GM12878 (cell line): ENCODE measurements around the gene CHEK1. TPM values are rescaled to one million over a fixed set of nuclear protein-coding genes. Genes with fewer than 3 reads are reported as not detected.

Source experiments
- ATAC-seq: fragments of 200-7000 bp; cut with Tn5 transposase; 3 replicates; pipeline ENCODE4 v1.9.1; 2020; ENCODE audit warnings: mild to moderate bottlenecking, moderate library complexity
- BruUV-seq: library from RNA; stranded (reverse); fragments of 400-500 nt; replicated peaks from 2 replicates; lab custom pipeline; 2021; lab: Mats Ljungman, UMichigan
- CTCF ChIA-PET: fragments of 300-600 bp; sonication (Branson Sonifier 250); formaldehyde crosslinking; extraction: SDS; loops from one replicate; lab custom pipeline; 2021; ENCODE audit warnings: inconsistent platforms; lab: Yijun Ruan, JAX
- POLR2A ChIA-PET: fragments of 350-600 bp; formaldehyde crosslinking; extraction: SDS; loops from one replicate; lab custom pipeline; 2021; ENCODE audit warnings: inconsistent platforms; lab: Charles Lee
- RAD21 ChIA-PET: fragments of 300-600 bp; sonication (Branson Sonifier 250); formaldehyde crosslinking; loops from one replicate; lab custom pipeline; 2023; ENCODE audit warnings: antibody characterized with exemption; ENCODE audit not compliant: unreplicated experiment; lab: Charles Lee
- SMC1A ChIA-PET: fragments of 300-600 bp; sonication (Branson Sonifier 250); formaldehyde crosslinking; loops from one replicate; lab custom pipeline; 2023; ENCODE audit not compliant: unreplicated experiment, uncharacterized antibody; lab: Charles Lee
- DNase-seq: peaks from one replicate; pipeline ENCODE4 v3.0.0-alpha.2; 2011; ENCODE audit warnings: low read depth, low spot score
- FAIRE-seq: peaks from 3 replicates; lab custom pipeline; 2011; peaks lifted over from hg19 to GRCh38; lab: Jason Lieb, UNC
- H2AFZ ChIP-seq: 2 replicates; pipeline ENCODE4 v1.6.0; 2011; ENCODE audit warnings: low read depth, low read length, control low read depth; ENCODE audit not compliant: control insufficient read depth
- H3K27ac ChIP-seq: 2 replicates; pipeline ENCODE4 v1.5.1; 2011; ENCODE audit warnings: control low read depth; ENCODE audit not compliant: control insufficient read depth, insufficient read depth
- H3K27me3 ChIP-seq, 2 experiments: replicated peaks in 1 of 2; 2 replicates each; pipeline versions ENCODE4 v1.6.0 to v1.6.1; 2011; ENCODE audit warnings: low read length in 1 of 2; ENCODE audit not compliant: control insufficient read depth in 2 of 2, insufficient read depth in 2 of 2
- H3K36me3 ChIP-seq, 2 experiments: 2 replicates each; pipeline ENCODE4 v1.5.1; 2011; ENCODE audit warnings: low read length in 1 of 2; ENCODE audit not compliant: control insufficient read depth in 2 of 2, insufficient read depth in 2 of 2
- H3K4me1 ChIP-seq: 2 replicates; pipeline ENCODE4 v1.6.1; 2011; ENCODE audit warnings: mild to moderate bottlenecking, low read length, moderate library complexity, mixed read lengths; ENCODE audit not compliant: control insufficient read depth, insufficient read depth
- H3K4me2 ChIP-seq: 2 replicates; pipeline ENCODE4 v1.6.0; 2011; ENCODE audit warnings: control low read depth; ENCODE audit not compliant: control insufficient read depth, insufficient read depth
- H3K4me3 ChIP-seq: fragments of 200-600 bp; sonication (generic); 2 replicates; pipeline ENCODE4 v1.5.1; 2016
- H3K79me2 ChIP-seq: 2 replicates; pipeline ENCODE4 v1.6.0; 2011; ENCODE audit warnings: low read length; ENCODE audit not compliant: control insufficient read depth, insufficient read depth
- H3K9ac ChIP-seq: 2 replicates; pipeline ENCODE4 v1.8.0; 2011; ENCODE audit warnings: low read length, control low read depth, mixed read lengths; ENCODE audit not compliant: control insufficient read depth, insufficient read depth
- H3K9me3 ChIP-seq: replicated peaks from 3 replicates; pipeline ENCODE4 v1.5.1; 2011; ENCODE audit warnings: mild to moderate bottlenecking, low read length; ENCODE audit not compliant: control insufficient read depth, insufficient read depth
- H4K20me1 ChIP-seq: 2 replicates; pipeline ENCODE4 v1.6.0; 2011; ENCODE audit not compliant: control insufficient read depth, insufficient read depth
- BACH1 ChIP-seq: fragments of 450-650 bp; IDR thresholded peaks from 2 replicates; pipeline ENCODE4 v1.6.1; 2017; ENCODE audit warnings: mild to moderate bottlenecking, borderline replicate concordance
- BCL11A ChIP-seq: IDR thresholded peaks from 2 replicates; pipeline ENCODE4 v1.6.1; 2011; ENCODE audit warnings: low read depth, low read length
- BRCA1 ChIP-seq: IDR thresholded peaks from 2 replicates; pipeline ENCODE4 v1.6.1; 2011; ENCODE audit warnings: low read depth, low read length, improper control_type of control experiment
- CBFB ChIP-seq: IDR thresholded peaks from 2 replicates; pipeline ENCODE4 v1.6.1; 2016; ENCODE audit warnings: antibody characterized with exemption, low read depth
- CHD2 ChIP-seq: IDR thresholded peaks from 2 replicates; pipeline ENCODE4 v1.6.1; 2011; ENCODE audit warnings: low read depth, low read length, improper control_type of control experiment, borderline replicate concordance
- CHD4 ChIP-seq: fragments of 200-600 bp; sonication (generic); IDR thresholded peaks from 2 replicates; pipeline ENCODE4 v1.6.1; 2016; ENCODE audit warnings: mild to moderate bottlenecking
- FOXK2 ChIP-seq: fragments of 450-650 bp; IDR thresholded peaks from 2 replicates; pipeline ENCODE4 v1.6.1; 2017; ENCODE audit warnings: mild to moderate bottlenecking, moderate library complexity
- GATAD2B ChIP-seq: fragments of 450-650 bp; conservative IDR thresholded peaks from 2 replicates; pipeline ENCODE4 v1.6.1; 2017; ENCODE audit warnings: low read depth, mild to moderate bottlenecking, moderate library complexity
- HDAC6 ChIP-seq: fragments of 200-600 bp; sonication (generic); IDR thresholded peaks from one replicate; pipeline ENCODE4 v1.8.0; 2017; ENCODE audit warnings: antibody characterized with exemption; ENCODE audit not compliant: unreplicated experiment
- JUNB ChIP-seq: IDR thresholded peaks from 2 replicates; pipeline ENCODE4 v1.6.1; 2016; ENCODE audit warnings: antibody characterized with exemption, mild to moderate bottlenecking
- NR2F1 ChIP-seq: fragments of 450-650 bp; conservative IDR thresholded peaks from 2 replicates; pipeline ENCODE4 v1.6.1; 2017; ENCODE audit warnings: mild to moderate bottlenecking
- SIX5 ChIP-seq: IDR thresholded peaks from 2 replicates; pipeline ENCODE4 v1.6.1; 2011; ENCODE audit warnings: mild to moderate bottlenecking, low read depth, low read length, moderate library complexity; ENCODE audit not compliant: severe bottlenecking
- SMAD1 ChIP-seq: fragments of 450-650 bp; IDR thresholded peaks from 2 replicates; pipeline ENCODE4 v1.6.1; 2018; ENCODE audit warnings: mild to moderate bottlenecking, low read depth; ENCODE audit not compliant: partially characterized antibody
- SMC3 ChIP-seq: IDR thresholded peaks from 2 replicates; pipeline ENCODE4 v1.6.1; 2011; ENCODE audit warnings: low read length, improper control_type of control experiment, borderline replicate concordance
- SPI1 ChIP-seq: IDR thresholded peaks from 2 replicates; pipeline ENCODE4 v1.6.1; 2011; ENCODE audit warnings: low read depth, mild to moderate bottlenecking, low read length, moderate library complexity, borderline replicate concordance; ENCODE audit not compliant: insufficient read depth
- STAT3 ChIP-seq: IDR thresholded peaks from 2 replicates; pipeline ENCODE4 v1.6.1; 2011; ENCODE audit warnings: low read depth, low read length, improper control_type of control experiment
- ZBED1 ChIP-seq: IDR thresholded peaks from 2 replicates; pipeline ENCODE4 v1.6.1; 2016; ENCODE audit warnings: borderline replicate concordance
- ZNF217 ChIP-seq: fragments of 450-650 bp; IDR thresholded peaks from 2 replicates; pipeline ENCODE4 v1.6.1; 2017; ENCODE audit warnings: antibody characterized with exemption, mild to moderate bottlenecking
- ZNF622 ChIP-seq: fragments of 450-650 bp; IDR thresholded peaks from 2 replicates; pipeline ENCODE4 v1.6.1; 2017; ENCODE audit warnings: mild to moderate bottlenecking, inconsistent platforms
- WGBS: methylation state at CpG from one replicate; pipeline ENCODE4 v1.1.6; 2016; ENCODE audit warnings: low lambda C conversion rate; ENCODE audit not compliant: insufficient replicate concordance, insufficient coverage; ENCODE audit errors: missing lambda C conversion rate; 5-methylcytosine and 5-hydroxymethylcytosine counted together
- in situ Hi-C: fragments of 300-500 bp; cut with MboI; formaldehyde crosslinking; loops from 9 replicates; pipeline ENCODE4 v1.14.3; 2018; ENCODE audit warnings: mixed read lengths
- intact Hi-C: fragments of 100-400 bp; cut with micrococcal nuclease; formaldehyde crosslinking; loops from one replicate; pipeline ENCODE4 v1.14.2; 2022; ENCODE audit not compliant: unreplicated experiment
- polyA plus RNA-seq, 11 experiments: library from polyadenylated mRNA; depleted of rRNA in 4 of 11; unstranded in 6 of 11; stranded (reverse) in 5 of 11; fragments of >200 nt; fragmentation: Nextera tagmentation in 4 of 11; fragmentation: Illumina TruSeq in 1 of 11; extraction: Ambion mirVana in 4 of 11; extraction: Trizol in 1 of 11; gene quantifications; 1 replicate in 1 of 11; 2 replicates in 10 of 11; pipeline versions ENCODE4 v1.2.1 to v1.2.3, GENCODE V29; 2011 to 2016; ENCODE audit warnings: inconsistent platforms in 2 of 11, missing spikeins in 2 of 11, low read depth in 1 of 11
- total RNA-seq, 4 experiments: library from RNA; depleted of rRNA in 3 of 4; stranded (reverse); fragments of >200 nt in 3 of 4; fragmentation: Illumina TruSeq in 1 of 4; extraction: Trizol in 1 of 4; gene quantifications; 2 replicates each; pipeline versions ENCODE4 v1.2.1 to v1.2.3, GENCODE V29; 2013 to 2021
- TF ChIP-seq, protein P1 (sequence below), 3 experiments: IDR thresholded peaks in 2 of 3; conservative IDR thresholded peaks in 1 of 3; 2 replicates each; pipeline ENCODE4 v1.5.1; 2011; ENCODE audit warnings: low read depth in 3 of 3, low read length in 3 of 3, mild to moderate bottlenecking in 3 of 3, control low read depth in 2 of 3, moderate library complexity in 2 of 3, inconsistent platforms in 1 of 3, mixed read lengths in 1 of 3; ENCODE audit not compliant: control insufficient read depth in 2 of 3, insufficient read depth in 1 of 3; ENCODE audit errors: extremely low read depth in 1 of 3
- TF ChIP-seq, protein P2 (sequence below): IDR thresholded peaks from 2 replicates; pipeline ENCODE4 v1.6.1; 2012; ENCODE audit warnings: low read length, inconsistent platforms
- TF ChIP-seq, protein P3 (sequence below): fragments of 450-650 bp; IDR thresholded peaks from 2 replicates; pipeline ENCODE4 v1.6.1; 2017; ENCODE audit warnings: mild to moderate bottlenecking, low read depth, inconsistent platforms; ENCODE audit not compliant: poor library complexity, severe bottlenecking

Gene CHEK1
- total and polyA plus RNA-seq, 10 of the 15 experiments (the other 5 are each of a cell fraction or from before 2014, with no cell fraction given) = 42.1 to 72.9 (median 65.6) TPM

DNA sequence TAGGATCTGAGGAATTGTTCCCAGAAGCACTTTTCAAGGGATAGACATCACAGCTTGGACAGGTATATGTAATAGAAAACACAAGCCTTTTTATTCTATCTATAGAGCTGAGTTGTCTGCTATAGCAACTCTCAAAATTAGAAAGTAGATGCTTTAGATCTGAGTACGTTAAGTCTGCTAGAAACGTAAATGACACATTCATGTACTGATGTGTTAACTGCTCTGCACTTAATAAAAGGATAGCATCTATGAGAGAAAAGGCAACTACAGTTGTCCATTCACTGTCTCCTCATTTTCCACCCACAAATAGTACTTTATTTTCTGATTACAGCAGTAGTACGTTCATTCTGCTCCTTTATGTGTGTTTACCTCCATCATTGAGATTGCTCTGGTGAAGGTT is 38.3 kb upstream of the CHEK1 start (continued):
- TF ChIP-seq CBFB (no peak), BRCA1 (no peak), NR2F1 (no peak), CHD4 (no peak), SIX5 (no peak), ZBED1 (no peak), SPI1 (no peak), BACH1 (no peak)
- TF ChIP-seq, protein P1, sequence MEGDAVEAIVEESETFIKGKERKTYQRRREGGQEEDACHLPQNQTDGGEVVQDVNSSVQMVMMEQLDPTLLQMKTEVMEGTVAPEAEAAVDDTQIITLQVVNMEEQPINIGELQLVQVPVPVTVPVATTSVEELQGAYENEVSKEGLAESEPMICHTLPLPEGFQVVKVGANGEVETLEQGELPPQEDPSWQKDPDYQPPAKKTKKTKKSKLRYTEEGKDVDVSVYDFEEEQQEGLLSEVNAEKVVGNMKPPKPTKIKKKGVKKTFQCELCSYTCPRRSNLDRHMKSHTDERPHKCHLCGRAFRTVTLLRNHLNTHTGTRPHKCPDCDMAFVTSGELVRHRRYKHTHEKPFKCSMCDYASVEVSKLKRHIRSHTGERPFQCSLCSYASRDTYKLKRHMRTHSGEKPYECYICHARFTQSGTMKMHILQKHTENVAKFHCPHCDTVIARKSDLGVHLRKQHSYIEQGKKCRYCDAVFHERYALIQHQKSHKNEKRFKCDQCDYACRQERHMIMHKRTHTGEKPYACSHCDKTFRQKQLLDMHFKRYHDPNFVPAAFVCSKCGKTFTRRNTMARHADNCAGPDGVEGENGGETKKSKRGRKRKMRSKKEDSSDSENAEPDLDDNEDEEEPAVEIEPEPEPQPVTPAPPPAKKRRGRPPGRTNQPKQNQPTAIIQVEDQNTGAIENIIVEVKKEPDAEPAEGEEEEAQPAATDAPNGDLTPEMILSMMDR (IDR thresholded peaks at IDR 0.05 in 2 of 3, conservative IDR thresholded peaks at IDR 0.05 in 1 of 3; ENCODE audit: control insufficient read depth in 2 of 3, extremely low read depth in 1 of 3, insufficient read depth in 1 of 3, low read depth in 3 of 3, low read length in 3 of 3) = no peak

DNA sequence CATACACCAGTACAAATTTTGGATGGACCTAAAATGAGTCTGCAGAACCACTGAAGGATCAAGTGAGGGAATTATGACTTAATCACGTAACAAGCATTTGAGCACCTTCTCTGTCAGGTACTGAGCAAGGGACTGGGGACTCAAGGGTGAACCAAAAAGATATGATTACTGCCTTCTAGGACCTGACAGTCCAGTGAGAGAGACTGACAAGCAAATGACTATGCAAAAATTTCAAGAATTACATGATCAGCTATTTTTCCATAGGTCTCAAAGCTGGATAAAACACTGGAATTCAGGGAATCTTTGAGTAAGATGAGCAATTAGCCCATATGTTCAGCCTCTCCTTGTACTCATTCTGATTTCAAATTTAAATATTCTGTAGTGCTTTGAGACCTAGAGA is 37.5 kb upstream of the CHEK1 start:
- BruUV-seq = no TSS peak
- SMC1A ChIA-PET = interaction anchor here (0.8 to 1.3 kb wide), 2 partner anchors 10 to 11 kb away, joined by 3 to 4 read pairs; no protein-coding TSS in a partner anchor
- intact Hi-C loops (no loop called here), in situ Hi-C loops (no loop called here)
- H3K79me2 ChIP-seq = peaks cover 8% of the 10 kb centered on the region
- no peaks in the 10 kb centered on the region for H3K4me1 ChIP-seq
- no peak for FAIRE-seq
- DNase-seq = no peak
- no peak overlapping the region for H3K4me2 ChIP-seq
- POLR2A ChIA-PET = no interaction called here
- no peak for ATAC-seq
- no peaks in the 10 kb centered on the region for H3K27me3 ChIP-seq
- peaks cover 0 to 7% of the 10 kb centered on the region in 2 experiments for H3K36me3 ChIP-seq
- H3K9ac ChIP-seq = no peak overlapping the region
- CTCF ChIA-PET = interaction anchor here (0.6 to 1.0 kb wide), 3 partner anchors 18 to 136 kb away, joined by 3 to 4 read pairs (median 3); partner anchors contain the start of gene EI24
- H4K20me1 ChIP-seq = no peaks in the 10 kb centered on the region
- H2AFZ ChIP-seq = no peak overlapping the region
- H3K4me3 ChIP-seq = no peak overlapping the region
- WGBS = 100% methylated on average over 1 of the region's 1 CpG
- RAD21 ChIA-PET = no interaction called here
- no peaks in the 10 kb centered on the region for H3K9me3 ChIP-seq
- H3K27ac ChIP-seq = no peak overlapping the region
- TF ChIP-seq CHD2 (no peak), FOXK2 (no peak), STAT3 (no peak), ZNF622 (no peak), BCL11A (no peak), HDAC6 (no peak), SMC3 (no peak), ZNF217 (no peak), JUNB (no peak), SMAD1 (no peak), GATAD2B (no peak)
- TF ChIP-seq, protein P2, sequence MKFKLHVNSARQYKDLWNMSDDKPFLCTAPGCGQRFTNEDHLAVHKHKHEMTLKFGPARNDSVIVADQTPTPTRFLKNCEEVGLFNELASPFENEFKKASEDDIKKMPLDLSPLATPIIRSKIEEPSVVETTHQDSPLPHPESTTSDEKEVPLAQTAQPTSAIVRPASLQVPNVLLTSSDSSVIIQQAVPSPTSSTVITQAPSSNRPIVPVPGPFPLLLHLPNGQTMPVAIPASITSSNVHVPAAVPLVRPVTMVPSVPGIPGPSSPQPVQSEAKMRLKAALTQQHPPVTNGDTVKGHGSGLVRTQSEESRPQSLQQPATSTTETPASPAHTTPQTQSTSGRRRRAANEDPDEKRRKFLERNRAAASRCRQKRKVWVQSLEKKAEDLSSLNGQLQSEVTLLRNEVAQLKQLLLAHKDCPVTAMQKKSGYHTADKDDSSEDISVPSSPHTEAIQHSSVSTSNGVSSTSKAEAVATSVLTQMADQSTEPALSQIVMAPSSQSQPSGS = no peak
- TF ChIP-seq, protein P3, sequence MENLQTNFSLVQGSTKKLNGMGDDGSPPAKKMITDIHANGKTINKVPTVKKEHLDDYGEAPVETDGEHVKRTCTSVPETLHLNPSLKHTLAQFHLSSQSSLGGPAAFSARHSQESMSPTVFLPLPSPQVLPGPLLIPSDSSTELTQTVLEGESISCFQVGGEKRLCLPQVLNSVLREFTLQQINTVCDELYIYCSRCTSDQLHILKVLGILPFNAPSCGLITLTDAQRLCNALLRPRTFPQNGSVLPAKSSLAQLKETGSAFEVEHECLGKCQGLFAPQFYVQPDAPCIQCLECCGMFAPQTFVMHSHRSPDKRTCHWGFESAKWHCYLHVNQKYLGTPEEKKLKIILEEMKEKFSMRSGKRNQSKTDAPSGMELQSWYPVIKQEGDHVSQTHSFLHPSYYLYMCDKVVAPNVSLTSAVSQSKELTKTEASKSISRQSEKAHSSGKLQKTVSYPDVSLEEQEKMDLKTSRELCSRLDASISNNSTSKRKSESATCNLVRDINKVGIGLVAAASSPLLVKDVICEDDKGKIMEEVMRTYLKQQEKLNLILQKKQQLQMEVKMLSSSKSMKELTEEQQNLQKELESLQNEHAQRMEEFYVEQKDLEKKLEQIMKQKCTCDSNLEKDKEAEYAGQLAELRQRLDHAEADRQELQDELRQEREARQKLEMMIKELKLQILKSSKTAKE = no peak
